Adrenal gland (tissue), 5 donors: ENCODE measurements around the gene RCAN3.

ENCODE experiments used
- CTCF ChIP-seq, 6 experiments: fragments of 450-650 bp in 4 of 6; fragments of 200-600 bp in 2 of 6; sonication (generic) in 1 of 6; IDR thresholded peaks; 1 replicate in 5 of 6; 2 replicates in 1 of 6; pipeline versions ENCODE4 v1.5.1 to v1.8.0; 2016 to 2021; ENCODE audit warnings: antibody characterized with exemption in 6 of 6, mild to moderate bottlenecking in 2 of 6, moderate library complexity in 1 of 6
- POLR2A ChIP-seq, 2 donors: fragments of 450-650 bp; IDR thresholded peaks; one replicate each; pipeline ENCODE4 v1.6.1; 2017; ENCODE audit warnings: antibody characterized with exemption in 2 of 2, mild to moderate bottlenecking in 2 of 2, moderate library complexity in 1 of 2
- donor health status: DM: no; HTN: no; CAD: no.

GRCh38 chr1:24503059-24503751 lies 569 bp downstream of the RCAN3 start:
- TF ChIP-seq POLR2A (IDR thresholded peaks at IDR 0.05) (no peak), CTCF (IDR thresholded peaks at IDR 0.05) (no peak)
